Uterus (tissue), 2 donors: ENCODE measurements around the gene TBRG4.

Experiments used
- CTCF ChIP-seq, 4 experiments: fragments of 200-600 bp in 2 of 4; fragments of 450-650 bp in 2 of 4; sonication (generic) in 2 of 4; IDR thresholded peaks; one replicate each; pipeline ENCODE4 v1.5.1; 2016 to 2019; ENCODE audit warnings: antibody characterized with exemption in 4 of 4, mild to moderate bottlenecking in 2 of 4, moderate library complexity in 1 of 4
- POLR2A ChIP-seq, 2 donors: fragments of 450-650 bp; IDR thresholded peaks; one replicate each; pipeline ENCODE4 v1.6.1; 2016; ENCODE audit warnings: antibody characterized with exemption in 2 of 2, mild to moderate bottlenecking in 1 of 2, moderate library complexity in 1 of 2

- TF ChIP-seq CTCF (IDR thresholded peaks at IDR 0.05) = no peak
- TF ChIP-seq POLR2A (IDR thresholded peaks at IDR 0.05) = no peak
These were observed 39.1 kb downstream of the TBRG4 start for GRCh38 chr7:45072131-45073030.
